GM21360 (cell line): ENCODE measurements around the gene CA7.
"Not testable (repeated sequence)": the region's sequence is repeated elsewhere in the genome, so short reads cannot be mapped to it uniquely, and the experiment has no call there.

Experiments used
- ATAC-seq: cut with Tn5 transposase; IDR thresholded peaks from one replicate; pipeline ENCODE4 v1.9.1; 2021; ENCODE audit warnings: mild to moderate bottlenecking, moderate library complexity; ENCODE audit not compliant: unreplicated experiment

CA7 gene

DNA sequence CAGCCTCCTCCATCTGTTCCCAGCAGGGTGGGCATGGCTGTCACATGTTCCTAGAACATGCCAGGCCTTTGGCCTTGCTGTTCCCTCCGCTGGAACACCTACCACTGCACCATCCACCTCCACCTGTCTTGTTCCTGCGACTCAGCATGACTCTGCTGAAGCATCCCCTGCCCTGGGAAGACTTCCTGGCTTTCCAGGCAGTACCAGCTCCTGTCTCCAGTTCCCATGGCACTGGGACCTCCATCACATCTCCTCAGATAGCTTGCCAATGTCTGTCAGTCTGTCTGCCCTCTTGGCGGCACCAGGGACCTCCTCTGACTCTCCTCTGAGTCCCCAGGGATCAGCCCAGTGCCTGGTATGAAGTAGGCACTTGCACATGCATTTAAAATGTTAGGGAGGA lies 51.8 kb downstream of the CA7 start:
- ATAC-seq = no peak

GRCh38 chr16:66896682-66897081 lies 52.5 kb downstream of the CA7 start:
- ATAC-seq = not testable (repeated sequence)

DNA sequence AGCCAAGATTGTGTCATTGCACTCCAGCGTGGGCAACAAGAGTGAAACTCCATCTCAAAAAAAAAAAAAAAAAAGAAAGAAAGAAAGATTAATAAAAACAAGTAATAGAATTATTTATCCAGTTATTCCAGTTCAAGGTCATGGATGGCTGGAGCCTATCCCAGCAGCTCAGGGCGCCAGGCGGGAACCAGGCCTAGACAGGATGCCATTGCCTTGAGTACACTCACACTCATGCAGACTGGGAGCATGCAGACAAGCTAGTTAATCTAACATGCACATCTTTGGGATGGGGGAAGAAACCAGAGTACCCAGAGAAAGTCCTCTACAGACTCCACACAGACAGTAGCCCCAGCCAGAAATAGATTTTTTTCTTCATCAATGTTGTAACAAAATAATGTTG lies 54.0 kb downstream of the CA7 start:
- ATAC-seq = no peak

DNA sequence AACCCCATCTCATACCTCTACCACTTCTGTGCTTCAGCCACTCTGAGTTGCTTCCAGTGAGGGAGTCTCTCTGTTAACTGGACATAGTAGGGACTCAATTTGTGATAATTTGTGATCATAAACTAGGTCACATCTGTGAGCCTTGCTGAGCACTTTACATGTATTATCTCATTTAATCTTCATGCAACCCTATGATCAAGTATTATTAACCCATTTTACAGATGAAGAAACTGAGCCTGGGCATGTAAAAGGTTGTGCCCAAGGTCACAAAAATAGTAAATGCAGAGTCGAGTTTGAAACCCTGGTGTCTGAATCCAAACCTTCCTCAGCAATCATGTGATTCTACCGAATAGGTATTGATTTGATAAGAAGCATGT lies 54.7 kb downstream of the CA7 start:
- ATAC-seq = no peak

DNA sequence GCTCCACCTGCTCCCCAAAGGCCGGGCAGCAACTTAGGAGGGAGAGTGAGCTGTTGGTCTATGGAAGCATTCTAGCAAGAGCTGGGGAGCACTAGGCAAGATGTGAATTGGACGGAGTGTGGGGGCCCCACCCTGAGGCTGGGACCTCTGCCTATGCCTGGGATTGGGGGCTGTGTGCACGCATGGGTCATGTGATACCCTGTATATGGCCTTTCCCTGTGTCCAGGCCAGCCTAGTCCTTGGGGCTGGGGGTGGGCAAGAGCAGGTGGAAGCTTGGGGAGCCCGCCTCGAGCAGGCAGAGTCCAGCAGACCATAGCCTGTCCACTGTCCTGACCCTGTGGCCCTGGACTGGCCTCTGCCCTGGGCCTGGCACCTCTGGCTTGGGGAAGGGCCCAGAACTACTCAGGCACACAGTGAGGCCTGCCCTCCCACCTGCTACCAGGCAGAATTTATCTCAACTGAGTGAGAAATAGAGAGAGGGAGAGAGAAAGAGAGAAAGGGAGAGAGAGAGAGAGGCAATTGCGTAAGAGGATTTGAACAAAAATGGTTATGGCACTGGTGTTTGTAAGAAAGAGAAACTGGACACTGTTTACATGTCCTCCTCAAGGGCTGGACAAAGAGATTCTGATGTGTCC lies 55.2 kb downstream of the CA7 start:
- ATAC-seq = no peak

DNA sequence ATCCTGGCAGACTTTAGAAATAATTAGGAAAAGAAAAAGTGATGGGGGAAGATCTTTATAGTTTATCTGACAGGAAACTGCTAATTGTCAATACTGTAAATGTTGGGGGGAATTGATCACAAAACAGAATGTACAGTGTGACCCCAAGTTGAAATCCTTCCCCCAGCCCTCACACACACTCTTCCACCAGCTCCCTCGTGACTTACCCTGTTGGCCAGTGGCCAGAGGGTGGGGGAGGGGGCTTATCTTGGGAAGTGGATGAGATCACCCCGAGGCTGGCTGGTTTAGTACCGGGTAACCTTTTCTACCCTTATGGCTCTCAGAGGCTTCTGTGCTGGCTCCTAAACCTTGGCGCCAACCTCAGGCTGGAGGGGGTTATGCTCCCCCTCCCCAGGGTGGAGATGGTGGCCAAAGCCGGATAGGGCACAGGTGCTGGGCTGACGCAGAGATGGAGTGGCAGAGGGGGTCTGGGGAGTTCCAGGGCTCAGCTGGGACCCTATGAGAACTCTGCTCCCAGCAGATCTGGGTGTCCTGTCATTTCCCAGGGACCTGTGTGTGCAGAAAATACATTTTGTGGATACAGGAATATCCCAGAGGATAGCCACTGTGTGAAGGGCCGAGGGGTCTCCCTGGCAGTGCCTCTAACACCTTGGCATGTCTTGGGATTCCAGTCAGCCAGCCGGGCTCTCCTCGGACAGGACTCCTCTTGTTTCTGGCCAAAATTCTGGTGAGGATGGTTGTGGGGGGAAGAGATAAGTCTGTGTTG lies 55.9 kb downstream of the CA7 start:
- ATAC-seq = no peak

DNA sequence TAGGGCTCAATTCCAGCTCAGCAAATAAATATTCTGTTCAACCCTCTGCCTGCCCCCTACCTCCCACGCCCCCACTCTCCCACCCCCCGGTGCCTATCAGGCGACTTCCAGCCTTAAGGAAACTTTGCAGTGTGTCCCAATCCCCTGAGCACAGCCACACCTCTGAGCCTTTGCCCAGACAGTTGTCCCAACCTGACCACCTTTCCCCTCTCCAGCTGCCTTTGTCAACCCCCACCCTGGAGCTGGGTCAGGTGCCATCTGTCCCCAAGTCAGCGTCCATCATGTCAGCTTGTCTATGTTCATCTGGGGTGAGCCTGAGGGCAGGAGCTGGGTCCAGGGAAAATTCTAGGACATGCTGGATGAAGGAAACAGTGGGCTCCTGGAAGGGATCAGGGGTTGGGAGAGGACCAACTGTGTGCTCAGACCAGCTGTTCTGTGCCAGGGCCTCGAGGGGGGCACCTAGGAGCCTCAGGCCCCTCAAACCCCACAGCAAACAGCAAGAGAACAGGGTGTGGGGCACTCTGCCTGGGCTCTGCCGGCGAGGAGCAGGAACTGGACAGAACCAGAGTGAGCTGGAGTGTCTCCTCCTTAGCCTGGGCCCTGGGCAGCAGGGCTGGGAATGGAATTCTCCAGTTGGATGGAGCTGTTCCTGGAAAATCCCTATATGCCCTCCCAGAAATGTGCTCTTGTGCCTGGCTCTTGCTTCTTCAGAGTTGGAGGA lies 56.7 kb downstream of the CA7 start:
- ATAC-seq = no peak

DNA sequence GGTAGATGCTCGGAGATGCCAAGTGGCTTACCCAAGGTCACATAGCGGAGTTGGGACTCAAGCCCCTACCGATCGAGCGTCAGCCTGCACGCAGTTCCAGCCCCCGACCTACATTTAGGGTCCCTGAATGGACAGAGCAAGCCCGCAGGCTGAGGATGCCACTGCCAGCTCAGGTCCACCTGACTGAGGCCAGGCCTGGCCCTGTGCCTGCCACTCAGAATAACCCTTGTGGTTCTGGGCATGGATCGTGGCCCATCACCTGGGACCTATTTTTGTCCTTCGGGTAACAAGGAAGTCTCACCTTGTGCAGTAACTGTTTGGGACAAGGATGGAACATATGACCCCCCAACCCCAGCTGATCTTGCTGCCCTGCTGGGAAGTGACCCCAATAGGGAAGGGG lies 57.4 kb downstream of the CA7 start:
- ATAC-seq = no peak

DNA sequence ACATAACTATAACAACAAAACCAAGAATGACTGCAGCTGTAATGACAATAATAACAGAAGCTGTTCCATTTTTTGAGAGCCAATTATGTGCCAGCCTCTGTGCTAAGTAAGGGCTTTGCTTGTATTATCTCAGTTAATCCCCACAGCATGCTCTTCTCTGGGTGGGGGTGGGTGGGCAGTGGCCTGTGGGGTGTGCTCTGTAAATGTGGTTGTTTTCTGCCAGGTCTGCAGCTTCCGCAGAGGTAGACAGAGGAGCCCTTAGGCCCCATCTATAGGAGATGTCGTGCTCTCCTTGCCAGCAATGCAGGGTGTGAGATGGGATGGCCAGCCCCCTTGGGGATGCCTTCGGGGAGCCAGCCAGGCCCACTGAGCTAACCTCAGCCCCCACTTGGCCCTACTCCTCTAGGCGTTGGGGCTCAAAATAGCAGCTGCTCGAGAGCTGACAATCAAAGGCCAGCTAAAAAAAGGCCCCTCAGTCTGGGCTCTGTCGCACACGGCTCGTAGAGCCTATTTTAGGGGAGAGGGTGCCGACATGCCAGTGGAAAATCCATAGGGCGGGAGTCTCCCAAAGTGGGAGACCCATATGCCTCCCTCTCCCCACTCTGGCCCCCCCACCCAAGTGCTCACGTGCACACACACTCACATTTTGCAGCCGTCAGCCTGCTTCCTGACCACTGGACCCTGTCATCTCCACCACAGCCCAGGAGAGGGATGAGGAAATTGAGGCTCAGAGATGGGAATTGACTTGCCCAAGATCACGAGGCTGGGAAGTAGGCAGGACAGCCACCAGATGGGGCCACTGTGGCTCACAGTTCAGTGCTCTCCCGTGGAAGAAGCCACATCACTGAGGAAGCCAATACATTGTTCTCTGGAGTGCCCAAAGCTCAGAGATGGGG lies 58.7 kb downstream of the CA7 start:
- ATAC-seq = no peak
